HG03521 (cell line): ENCODE data around the gene SCAP.
"Not testable (repeated sequence)": the region's sequence is repeated elsewhere in the genome, so short reads cannot be mapped to it uniquely, and the experiment has no call there.

Source experiments
- ATAC-seq: cut with Tn5 transposase; IDR thresholded peaks from one replicate; pipeline ENCODE4 v1.9.1; 2021; ENCODE audit warnings: mild to moderate bottlenecking, moderate library complexity; ENCODE audit not compliant: unreplicated experiment

The SCAP gene

DNA sequence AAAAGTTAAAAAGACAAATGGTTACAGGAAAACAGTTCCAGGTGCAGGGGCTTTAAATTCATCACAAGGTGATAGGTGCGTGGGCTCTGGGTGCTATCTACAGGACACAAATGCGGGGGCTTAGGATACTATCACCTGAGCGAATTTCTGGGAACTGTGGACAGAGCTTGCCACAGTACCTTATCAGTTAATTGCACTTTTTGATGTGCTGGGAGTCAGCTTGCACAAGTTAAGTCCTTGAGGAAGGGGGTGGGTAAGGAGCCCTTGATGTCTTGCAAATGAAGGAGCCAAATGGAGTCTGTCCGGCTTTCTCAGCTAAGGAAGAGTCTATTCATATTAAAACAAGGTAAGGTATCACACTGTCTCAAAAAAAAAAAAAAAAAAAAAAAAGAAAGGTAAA lies 6.0 kb upstream of the SCAP start:
- ATAC-seq = not testable (repeated sequence)

DNA sequence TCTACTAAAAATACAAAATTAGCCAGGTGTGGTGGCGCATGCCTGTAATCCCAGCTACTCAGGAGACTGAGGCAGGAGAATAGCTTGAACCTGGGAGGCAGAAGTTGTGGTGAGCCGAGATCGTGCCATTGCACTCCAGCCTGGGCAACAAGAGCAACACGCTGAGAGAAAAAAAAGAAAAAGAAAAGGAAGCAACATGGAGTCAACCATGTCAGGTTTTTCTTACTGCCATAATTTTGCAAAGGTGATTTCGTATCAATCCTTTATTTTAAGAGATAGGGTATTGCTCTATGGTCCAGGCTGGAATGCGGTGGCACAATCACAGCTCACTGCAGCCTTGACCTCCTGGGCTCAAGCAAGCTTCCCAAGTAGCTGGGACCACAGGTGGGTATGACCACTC lies 4.5 kb upstream of the SCAP start:
- not testable (repeated sequence) for ATAC-seq

DNA sequence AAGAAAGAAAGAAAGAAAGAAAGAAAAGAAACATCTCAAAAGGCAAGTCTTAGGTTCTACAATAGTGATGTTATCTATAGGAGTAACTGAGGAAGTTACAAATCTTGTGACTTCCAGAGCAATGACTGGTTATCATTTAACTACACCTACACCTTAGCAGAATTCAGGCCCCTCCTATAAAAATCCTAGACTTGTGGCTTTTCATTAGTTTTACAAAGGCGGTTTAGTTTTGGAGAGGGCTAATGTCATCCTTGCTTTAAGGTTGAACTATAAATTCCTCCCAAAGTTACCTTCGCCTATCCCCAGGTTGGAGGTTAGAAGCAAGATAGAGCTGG lies 4.1 kb upstream of the SCAP start:
- ATAC-seq = no peak

DNA sequence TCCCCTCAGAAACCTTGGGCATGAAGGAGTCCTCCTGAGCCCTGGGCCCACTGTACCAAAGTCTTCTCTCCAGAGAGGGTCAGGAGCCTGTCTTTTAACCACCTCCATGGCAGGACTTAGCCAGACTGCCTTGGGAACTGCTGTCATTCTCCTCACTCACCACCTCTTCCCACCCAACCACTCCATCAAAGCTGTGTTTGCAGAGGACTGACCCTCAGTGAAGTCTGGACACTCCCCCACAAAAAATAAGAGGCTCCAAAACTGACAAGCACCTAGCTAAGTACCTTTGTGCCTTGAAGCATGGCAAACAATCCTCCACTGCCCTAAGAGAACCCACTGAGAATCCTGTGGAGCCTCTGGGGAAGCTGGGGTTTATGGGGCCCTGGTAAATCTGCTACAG lies 2.3 kb upstream of the SCAP start:
- ATAC-seq = no peak

DNA sequence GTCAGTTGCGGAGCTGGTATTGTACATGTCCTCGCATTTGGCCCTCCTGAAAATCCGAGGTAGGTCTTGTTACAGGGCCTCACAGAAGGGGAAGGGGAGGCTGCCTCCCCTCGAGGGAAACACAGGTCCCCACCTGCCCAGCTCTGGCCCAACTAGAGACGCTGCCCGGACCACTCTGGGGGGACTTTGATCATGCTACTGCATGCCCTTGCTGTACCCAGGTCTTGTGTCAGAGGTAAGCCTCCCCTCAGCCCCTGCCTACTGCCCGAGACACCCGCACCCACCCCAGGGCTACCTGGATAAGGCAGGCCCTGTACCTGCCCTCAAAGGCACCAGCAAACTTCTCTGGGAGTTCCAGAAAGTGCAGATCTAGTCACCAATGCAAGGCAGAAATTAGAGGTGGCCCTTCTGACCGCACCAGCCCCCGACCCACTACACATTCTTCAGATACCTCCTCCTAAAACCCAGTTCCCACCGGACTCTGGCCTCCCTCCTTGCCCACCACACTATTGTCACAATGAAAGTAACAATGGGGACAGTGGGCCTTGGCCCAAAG lies 981 bp upstream of the SCAP start:
- ATAC-seq = no peak

DNA sequence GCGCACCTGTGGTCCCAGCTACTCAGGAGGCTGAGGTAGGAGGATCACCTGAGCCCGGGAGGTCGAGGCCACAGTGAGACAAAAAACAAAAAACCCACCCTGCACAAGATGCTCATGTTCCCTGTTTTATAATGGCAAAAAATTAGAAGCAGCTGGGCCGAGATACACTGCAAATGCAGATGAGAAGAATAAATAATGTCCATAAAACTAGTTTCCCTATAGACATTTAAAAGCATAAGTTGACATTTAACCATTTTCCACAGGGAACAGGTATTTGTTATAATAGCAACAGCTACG lies 537 bp upstream of the SCAP start:
- no peak for ATAC-seq

DNA sequence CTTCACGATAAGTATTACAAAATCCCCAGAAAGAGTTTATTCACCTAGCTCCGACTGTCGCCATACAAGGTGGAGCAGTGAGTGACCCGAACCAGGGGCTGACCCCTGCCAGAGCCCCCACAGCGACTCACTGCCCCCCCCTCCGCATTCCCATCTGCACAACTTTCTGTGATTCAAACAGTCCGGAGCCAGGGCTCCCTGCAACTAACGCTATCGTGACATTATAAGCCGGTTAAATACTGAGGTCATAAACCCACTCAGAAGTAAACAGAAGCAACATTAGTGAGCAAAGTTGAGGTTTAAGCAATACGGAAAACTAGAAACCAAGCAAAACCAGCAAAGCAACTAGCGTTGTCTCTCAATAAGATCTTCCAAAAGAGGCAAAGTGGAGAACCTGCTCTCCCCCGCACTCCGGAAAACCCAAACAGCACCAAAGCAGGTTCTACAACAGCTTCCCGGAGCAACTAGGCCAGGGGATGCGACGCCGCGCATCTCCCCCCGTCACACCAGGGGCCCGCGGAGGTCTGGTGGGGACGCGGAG lies 642 bp downstream of the SCAP start:
- ATAC-seq = no peak

DNA sequence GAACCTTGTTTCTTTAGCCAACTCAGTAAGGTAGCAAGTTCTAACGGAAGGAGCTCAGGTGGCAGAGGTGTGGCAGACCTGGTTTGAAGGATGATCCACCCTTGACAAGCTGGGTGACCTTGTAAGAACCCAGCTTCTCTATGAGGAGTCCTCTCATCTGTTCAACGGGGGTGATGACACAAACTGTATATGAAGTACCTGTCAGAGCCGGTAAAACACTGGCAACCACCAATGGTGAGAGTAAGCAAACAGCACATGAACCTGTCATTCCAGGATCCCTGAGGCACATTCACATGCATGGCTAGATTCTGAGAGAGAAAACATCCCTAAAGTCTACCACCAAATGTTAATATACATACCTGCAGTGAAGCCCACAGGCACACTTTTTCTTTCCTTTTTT lies 2.4 kb downstream of the SCAP start:
- ATAC-seq = no peak

DNA sequence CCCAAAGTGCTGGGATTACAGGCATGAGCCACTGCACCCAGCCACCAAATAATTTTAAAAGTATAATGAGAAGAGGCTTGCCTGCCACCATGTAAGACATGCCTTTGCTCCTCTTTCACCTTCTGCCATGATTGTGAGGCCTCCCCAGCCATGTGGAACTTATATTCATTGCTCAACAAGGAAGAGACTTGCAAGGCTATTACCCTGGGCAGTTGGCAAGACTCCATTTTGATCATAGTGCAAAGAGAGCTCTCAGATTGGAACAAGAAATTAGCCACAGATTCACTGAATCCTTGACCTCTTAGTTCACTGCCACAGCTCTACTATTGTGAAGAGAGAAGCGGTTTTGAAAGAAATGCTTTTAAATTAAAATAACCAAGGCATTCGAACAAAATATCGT lies 6.1 kb downstream of the SCAP start:
- ATAC-seq = no peak

DNA sequence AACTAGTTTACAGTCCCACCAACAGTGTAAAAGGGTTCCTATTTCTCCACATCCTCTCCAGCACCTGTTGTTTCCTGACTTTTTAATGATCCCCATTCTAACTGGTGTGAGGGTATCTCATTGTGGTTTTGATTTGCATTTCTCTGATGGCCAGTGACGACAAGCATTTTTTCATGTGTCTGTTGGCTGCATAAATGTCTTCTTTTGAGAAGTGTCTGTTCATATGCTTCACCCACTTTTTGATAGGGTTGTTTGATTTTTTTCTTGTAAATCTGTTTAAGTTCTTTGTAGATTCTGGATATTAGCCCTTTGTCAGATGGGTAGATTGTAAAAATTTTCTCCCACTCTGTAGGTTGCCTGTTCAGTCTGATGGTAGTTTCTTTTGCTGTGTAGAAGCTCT lies 7.4 kb downstream of the SCAP start:
- not testable (repeated sequence) for ATAC-seq

DNA sequence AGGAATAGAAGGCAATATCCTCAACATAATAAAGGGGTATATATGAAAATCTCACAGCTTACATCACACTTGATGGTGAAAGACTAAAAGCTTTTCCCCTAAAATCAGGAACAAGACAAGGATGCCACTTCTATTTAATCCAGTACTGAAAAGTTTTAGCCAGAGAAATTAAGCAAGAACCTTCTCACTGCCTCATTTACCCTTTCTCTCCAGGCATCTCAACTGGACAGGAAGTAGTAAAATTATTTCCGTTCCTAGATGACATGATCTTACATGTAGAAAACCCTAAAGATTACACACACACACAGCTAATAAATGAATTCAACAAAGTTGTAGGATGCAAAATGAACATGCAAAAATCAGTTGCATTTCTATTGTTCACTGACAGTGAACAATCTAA lies 11.2 kb downstream of the SCAP start:
- no peak for ATAC-seq

DNA sequence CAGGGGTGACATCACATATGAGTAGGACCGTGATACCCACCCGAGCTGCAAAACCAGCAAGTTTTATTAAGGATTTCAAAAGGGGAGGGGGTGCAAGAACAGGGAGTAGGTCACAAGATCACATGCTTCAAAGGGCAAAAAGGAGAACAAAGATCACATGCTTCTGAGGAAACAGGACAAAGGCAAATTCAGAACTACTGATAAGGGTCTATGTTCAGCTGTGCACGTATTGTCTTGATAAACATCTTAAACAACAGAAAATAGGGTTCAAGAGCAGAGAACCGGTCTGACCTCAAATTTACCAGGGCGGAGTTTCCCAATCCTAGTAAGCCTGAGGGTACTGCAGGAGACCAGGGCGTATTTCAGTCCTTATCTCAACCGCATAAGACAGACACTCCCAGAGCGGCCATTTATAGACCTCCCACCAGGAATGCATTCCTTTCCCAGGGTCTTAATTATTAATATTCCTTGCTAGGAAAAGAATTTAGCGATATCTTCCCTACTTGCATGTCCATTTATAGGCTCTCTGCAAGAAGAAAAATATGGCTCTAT lies 16.1 kb downstream of the SCAP start:
- not testable (repeated sequence) for ATAC-seq

DNA sequence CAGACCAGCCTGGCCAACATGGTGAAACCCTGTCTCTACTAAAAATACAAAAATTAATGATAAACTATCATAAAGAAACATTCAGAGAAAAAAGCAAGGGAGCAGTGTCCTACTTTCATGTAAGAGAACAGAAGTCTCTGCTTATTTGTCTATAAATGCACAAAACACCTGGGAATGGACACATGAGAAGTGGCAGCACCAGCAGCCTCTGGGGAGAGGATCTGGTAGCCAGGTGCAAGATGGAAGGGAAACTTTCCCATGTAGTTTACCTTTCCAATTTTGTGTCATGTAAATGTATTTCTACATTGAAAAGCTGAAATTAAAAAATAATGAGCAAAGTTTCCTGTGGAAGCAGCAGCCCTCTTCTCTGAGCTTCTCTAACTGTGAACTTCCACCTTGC lies 18.8 kb downstream of the SCAP start:
- ATAC-seq = no peak

DNA sequence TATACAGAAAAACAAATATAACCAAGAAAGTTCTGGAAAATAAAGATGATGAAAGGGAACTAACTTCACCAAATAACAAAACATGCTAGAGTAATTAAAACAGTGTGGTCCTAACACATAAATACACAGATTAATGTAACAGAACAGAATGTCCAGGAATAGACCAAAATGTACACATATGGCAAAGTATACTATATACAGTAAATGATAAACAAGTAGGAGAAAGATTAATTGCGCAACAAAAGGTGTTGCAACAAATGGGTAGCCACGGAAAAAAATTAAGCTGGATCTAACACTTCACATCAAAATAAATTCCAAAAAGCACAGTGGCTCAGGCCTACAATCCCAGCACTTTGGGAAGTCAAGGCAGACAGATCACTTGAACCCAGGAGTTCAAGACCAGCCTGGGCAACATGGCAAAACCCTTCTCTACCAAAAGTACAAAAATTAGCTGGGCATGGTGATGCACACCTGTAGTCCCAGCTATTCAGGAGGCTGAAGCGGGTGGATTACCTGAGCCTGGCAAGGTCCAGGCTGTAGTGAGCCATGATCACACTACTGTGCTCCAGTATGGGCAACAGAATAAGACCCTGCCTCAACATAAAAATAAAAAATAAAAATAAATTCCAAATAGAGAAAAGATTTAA lies 19.8 kb downstream of the SCAP start:
- no peak for ATAC-seq

DNA sequence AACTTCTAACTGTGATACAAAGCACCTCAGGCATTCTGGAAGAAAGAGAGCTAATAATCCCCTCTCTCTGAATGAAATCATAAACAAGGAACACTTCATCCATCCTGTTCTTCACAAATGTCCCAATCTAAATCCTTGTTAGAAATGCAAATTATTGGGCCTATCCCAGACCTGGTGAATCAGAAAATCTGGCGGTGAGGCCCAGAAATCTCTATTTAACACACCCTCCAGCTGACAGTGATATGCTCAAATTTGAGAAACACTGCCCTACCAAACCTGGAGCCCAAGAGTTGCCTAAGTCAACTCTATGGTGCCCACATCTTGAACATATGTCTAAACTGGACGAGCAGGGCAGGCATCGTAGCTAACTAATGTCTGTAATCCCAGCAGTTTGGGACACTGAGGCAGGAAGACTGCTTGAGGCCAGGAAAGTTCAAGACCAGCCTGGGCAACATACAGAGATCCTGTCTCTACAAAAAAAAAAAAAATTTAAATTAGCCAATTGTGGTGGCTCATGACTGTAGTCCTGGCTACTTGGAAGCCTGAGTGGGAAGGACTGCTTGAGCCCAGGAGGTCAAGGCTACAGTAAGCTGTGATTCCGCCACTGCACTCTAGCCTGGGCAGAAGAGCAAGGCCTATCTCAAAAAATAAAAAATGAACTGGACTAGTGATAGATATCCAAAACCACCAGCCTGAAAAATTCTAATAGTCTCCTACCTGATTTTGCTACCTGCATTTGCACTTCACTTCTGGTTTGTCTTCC lies 23.1 kb downstream of the SCAP start:
- no peak for ATAC-seq

DNA sequence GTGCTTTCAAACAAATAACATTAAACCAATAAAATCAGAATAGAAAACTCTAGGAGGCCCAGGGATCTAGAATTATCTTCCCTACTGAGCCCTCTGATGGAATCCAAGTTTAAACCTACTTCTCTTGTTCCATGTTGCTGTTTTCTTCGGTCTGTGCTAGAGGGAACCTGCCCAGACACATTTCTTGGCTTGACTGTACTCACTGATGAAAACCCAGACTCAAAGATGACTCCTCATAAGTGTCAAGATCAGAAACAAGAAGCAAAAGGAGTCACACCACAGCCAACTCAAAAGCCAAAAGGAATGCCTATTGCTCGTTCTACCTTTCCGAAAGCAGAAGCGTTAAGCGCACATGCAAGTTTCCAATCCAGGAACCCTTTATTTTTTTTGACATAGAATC lies 31.6 kb downstream of the SCAP start:
- no peak for ATAC-seq

DNA sequence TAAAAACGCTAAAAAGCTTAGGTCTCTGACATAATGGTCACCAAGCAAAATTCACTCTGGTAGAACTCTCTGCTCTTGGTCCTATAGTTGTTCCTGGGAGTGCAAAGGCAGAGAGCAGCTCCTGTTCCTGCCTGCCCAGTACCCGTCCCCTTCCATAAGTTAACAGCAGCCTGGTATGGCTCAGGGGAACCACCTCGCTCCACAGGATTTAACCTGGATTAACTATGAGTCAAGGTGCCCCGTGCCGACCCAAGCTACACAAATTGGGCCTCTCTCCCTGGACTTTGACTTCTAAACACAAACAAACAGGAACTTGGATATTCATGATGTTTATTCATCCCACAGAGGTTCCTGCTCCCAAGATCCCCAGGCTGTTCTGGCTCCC lies 32.1 kb downstream of the SCAP start:
- no peak for ATAC-seq

DNA sequence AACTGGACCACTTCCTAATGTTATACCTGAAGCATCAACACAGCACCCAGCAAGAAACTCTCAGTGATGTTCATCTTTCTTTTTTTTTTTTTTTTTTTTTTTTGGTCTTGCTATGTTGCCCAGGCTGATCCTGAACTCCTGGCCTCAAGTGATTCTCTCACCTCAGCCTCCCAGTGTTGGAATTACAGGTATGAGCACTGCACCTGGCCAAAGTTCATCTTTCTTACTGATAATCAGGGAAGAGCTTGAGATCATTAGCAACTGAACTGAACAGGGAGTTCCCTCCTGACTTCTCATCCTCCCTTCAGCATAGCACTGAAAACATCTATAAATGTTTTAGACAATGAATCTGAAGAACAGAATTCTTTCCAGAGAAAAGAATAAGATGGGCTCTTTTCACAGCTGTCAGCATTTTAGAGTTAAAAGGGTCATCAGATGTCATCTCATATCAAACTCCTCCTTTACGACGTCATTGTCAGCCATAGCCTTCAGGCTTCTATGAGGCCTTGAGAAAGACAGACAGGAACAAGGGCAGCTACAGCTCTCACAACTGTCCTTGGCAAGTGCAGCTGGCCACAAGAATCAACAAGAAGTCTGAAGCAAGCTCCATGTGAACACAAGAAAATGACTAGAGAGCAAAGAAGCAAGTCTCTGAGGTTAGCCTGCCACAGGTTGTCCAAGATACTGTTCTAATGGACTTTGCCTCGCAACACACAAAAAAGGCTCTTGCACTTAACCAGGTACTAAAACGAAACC lies 33.8 kb downstream of the SCAP start:
- no peak for ATAC-seq

DNA sequence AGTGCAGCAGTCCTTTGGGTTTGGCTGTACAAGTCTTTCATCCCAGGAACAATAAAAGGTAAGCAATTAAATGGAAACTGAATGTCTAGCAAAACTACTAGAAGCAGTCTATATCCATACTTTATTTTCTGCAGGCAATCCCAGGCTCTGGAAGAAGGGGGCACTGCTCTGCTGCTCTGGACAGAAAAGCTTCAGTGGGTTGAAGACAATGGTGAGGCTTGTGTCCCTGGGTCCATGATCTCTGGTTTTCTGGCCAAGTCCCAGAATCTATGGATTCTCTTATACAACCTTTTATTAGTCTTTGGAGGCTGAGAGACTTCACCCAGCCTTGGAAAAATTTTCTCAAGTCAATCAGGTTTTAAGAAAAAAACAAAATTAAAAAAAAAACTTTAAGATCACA lies 35.6 kb downstream of the SCAP start:
- ATAC-seq = no peak

DNA sequence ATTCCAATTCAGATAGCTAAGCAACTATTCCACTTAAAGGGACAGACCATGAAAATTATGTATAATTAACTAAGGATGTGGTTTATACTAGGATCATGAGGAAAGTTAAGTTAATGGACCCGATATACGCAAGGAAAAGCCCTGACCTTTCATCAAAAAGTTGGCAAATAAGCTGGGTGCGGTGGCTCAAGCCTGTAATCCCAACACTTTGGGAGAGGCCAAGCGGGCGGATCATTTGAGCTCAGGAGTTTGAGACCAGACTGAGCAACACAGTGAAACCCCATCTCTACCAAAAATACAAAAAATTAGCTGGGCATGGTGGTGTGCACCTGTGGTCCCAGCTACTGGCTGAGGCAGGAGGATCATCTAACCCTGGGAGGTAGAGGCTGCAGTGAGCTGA lies 39.6 kb downstream of the SCAP start:
- ATAC-seq = no peak

DNA sequence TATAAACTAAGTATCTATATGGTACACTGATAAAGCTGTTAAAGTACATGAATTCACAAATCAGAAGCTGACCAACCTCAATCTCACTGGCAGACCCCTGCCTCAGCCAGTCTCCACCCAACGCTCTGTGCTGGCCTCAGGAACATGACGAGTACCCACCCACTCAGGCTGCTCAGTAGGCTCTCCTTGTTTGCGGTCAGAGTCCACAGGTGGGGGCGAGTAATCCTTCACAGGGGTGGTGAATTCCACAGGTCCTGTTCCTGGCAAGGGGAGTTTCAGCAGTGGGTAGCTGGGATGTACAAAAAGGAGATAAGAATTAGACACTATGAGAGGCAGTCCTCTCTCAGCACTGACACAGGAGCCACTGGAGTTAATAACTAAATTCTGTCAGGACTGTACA lies 40.9 kb downstream of the SCAP start:
- no peak for ATAC-seq

DNA sequence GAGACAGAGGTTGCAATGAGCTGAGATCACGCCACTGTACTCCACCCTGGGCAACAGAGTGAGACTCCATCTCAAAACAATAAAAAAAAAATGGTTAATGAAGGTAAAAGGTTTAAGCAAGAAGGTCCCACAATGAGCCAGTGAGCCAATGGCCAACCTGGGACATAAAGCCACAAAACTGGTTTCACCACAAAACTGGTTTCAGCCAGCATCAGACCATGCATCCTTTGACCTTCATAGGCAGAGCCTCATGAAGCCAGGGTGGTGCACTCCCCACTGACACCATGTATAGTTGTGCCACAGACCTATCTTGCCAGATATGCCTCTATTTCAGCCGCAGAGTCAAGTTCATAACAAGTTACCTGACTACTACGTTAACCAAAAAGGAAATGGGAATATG lies 41.9 kb downstream of the SCAP start:
- no peak for ATAC-seq
